GM23338 (cell line): ENCODE results near the gene ANKRD61.

ENCODE experiments used
- CREB1 ChIP-seq: fragments of 250-450 bp; sonication (Bioruptor Pico); IDR thresholded peaks from 2 replicates; pipeline ENCODE4 v1.5.0; 2020; ENCODE audit warnings: low read depth, mild to moderate bottlenecking, moderate library complexity
- CTCF ChIP-seq, 2 experiments: fragments of 200-600 bp in 1 of 2; sonication (generic) in 1 of 2; conservative IDR thresholded peaks; 2 replicates each; pipeline versions ENCODE4 v1.5.1 to v1.6.1; 2016 to 2017; ENCODE audit warnings: antibody characterized with exemption in 2 of 2, low read depth in 2 of 2, mild to moderate bottlenecking in 2 of 2, moderate library complexity in 1 of 2
- JUNB ChIP-seq: IDR thresholded peaks from one replicate; pipeline ENCODE4 v1.6.1; 2016; ENCODE audit warnings: antibody characterized with exemption; ENCODE audit not compliant: unreplicated experiment
- REST ChIP-seq: IDR thresholded peaks from one replicate; pipeline ENCODE4 v1.6.1; 2018; ENCODE audit warnings: antibody characterized with exemption; ENCODE audit not compliant: unreplicated experiment

- TF ChIP-seq CREB1 (CRISPR knock-in tag) (no peak), REST (no peak), CTCF (conservative IDR thresholded peaks at IDR 0.05; ENCODE audit: low read depth in 2 of 2) (no peak), JUNB (no peak)
Measured at GRCh38 chr7:6078548-6078947, 47.4 kb downstream of the ANKRD61 start.
